GM18861 (cell line): Measurements from ENCODE around the gene FAM180B.
"Not testable (repeated sequence)": the region's sequence is repeated elsewhere in the genome, so short reads cannot be mapped to it uniquely, and the experiment has no call there.

Source experiments
- ATAC-seq: cut with Tn5 transposase; IDR thresholded peaks from one replicate; pipeline ENCODE4 v1.9.1; 2021; ENCODE audit not compliant: unreplicated experiment

Gene FAM180B

GRCh38 chr11:47586098-47586855 lies at the start of gene FAM180B:
Gene FAM180B, plus strand, starts transcription at chr11:47586678. Its CDS starts 91 bp downstream, at chr11:47586769.
- no peak for ATAC-seq

- no peak for ATAC-seq
These were observed 49.6 kb upstream of the FAM180B start for GRCh38 chr11:47536915-47537314.

GRCh38 chr11:47538741-47539565 lies 47.5 kb upstream of the FAM180B start:
- ATAC-seq: no peak

GRCh38 chr11:47539681-47540039 lies 46.8 kb upstream of the FAM180B start:
- no peak for ATAC-seq

GRCh38 chr11:47541070-47541469 lies 45.4 kb upstream of the FAM180B start:
- no peak for ATAC-seq

- no peak for ATAC-seq
These were observed 41.2 kb upstream of the FAM180B start for GRCh38 chr11:47545298-47545697.

- ATAC-seq: not testable (repeated sequence)
These were observed 40.2 kb upstream of the FAM180B start for GRCh38 chr11:47546274-47546673.

GRCh38 chr11:47550288-47551047 lies 36.0 kb upstream of the FAM180B start:
- ATAC-seq: no peak

- peak; percentile 29 for ATAC-seq
These were observed 35.4 kb upstream of the FAM180B start for GRCh38 chr11:47551086-47551485.

GRCh38 chr11:47552056-47552565 lies 34.4 kb upstream of the FAM180B start:
- no peak for ATAC-seq

- ATAC-seq: peak; percentile 92
These were observed 33.7 kb upstream of the FAM180B start, which contains the start of gene CELF1 for GRCh38 chr11:47552566-47553405. Gene CELF1, minus strand, starts transcription at chr11:47553132. Its CDS starts 53,609 bp downstream, at chr11:47499523.

GRCh38 chr11:47553406-47553743 lies 33.1 kb upstream of the FAM180B start:
- ATAC-seq: peak; percentile 17

- ATAC-seq: not testable (repeated sequence)
These were observed 29.5 kb upstream of the FAM180B start for GRCh38 chr11:47557004-47557403.

GRCh38 chr11:47558695-47559094 lies 27.8 kb upstream of the FAM180B start:
- no peak for ATAC-seq

- no peak for ATAC-seq
These were observed 26.1 kb upstream of the FAM180B start for GRCh38 chr11:47560426-47560825.

- not testable (repeated sequence) for ATAC-seq
These were observed 24.1 kb upstream of the FAM180B start for GRCh38 chr11:47562393-47562792.

- not testable (repeated sequence) for ATAC-seq
These were observed 22.1 kb upstream of the FAM180B start for GRCh38 chr11:47564366-47564765.

GRCh38 chr11:47564933-47565339 lies 21.5 kb upstream of the FAM180B start:
- ATAC-seq: no peak

- peak; percentile 87 for ATAC-seq
These were observed 20.9 kb upstream of the FAM180B start, which contains the start of gene PTPMT1 for GRCh38 chr11:47565340-47566148. Gene PTPMT1, plus strand, starts transcription at chr11:47565599. Its CDS starts 24 bp downstream, at chr11:47565623.
